Retinal pigment epithelial cell (primary cell): Measurements from ENCODE around the gene IFNG-AS1.

Experiments
- DNase-seq: peaks from one replicate; pipeline ENCODE4 v3.0.0-alpha.2; 2010; ENCODE audit warnings: low read depth
- H3K4me3 ChIP-seq: 2 replicates; pipeline ENCODE4 v1.5.1; 2011; ENCODE audit warnings: mild to moderate bottlenecking, low read length, control low read depth, moderate library complexity
- TF ChIP-seq, protein P1 (sequence below): conservative IDR thresholded peaks from 2 replicates; pipeline ENCODE4 v1.5.1; 2011; ENCODE audit warnings: low read depth, low read length, control low read depth, inconsistent platforms

IFNG-AS1 gene

DNA sequence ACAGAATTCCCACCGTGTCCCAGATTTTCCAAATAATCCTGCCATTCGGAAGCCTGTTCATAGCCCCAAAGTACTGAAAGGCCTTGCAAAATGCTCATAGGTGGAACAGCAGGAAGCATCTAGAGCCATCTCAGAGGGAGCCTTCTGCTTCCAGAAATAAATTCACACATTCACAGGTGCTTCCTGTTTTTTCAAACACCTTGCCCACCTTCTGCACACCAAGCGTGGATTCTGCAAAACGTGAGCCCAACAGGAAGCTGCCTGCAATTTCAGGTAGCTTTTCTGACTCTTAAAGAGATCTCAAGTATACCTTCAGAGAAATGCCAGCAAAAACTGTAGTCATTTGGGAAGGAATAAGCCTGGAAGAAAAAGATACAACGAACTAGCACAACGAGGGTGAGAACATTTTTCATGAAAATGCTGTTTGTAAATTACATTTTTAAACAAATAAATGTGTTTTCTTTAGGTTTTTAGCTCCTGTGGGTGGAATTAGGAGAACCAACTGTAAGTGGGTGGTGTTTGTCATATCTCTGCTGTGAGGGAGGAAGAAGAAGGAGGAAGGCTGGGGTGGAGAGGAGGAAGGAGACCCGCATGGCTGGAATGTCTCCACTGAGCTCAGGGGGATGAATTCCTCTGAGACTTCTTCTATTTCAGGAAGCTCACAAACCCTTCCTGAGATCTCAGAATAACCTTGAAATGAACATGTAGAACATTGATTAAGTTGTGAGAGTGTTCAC lies at the start of gene IFNG-AS1:
Gene IFNG-AS1 (plus strand): TSS at position 264 of the 737 bp plus-strand sequence.
- TF ChIP-seq, protein P1, sequence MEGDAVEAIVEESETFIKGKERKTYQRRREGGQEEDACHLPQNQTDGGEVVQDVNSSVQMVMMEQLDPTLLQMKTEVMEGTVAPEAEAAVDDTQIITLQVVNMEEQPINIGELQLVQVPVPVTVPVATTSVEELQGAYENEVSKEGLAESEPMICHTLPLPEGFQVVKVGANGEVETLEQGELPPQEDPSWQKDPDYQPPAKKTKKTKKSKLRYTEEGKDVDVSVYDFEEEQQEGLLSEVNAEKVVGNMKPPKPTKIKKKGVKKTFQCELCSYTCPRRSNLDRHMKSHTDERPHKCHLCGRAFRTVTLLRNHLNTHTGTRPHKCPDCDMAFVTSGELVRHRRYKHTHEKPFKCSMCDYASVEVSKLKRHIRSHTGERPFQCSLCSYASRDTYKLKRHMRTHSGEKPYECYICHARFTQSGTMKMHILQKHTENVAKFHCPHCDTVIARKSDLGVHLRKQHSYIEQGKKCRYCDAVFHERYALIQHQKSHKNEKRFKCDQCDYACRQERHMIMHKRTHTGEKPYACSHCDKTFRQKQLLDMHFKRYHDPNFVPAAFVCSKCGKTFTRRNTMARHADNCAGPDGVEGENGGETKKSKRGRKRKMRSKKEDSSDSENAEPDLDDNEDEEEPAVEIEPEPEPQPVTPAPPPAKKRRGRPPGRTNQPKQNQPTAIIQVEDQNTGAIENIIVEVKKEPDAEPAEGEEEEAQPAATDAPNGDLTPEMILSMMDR: no peak
- H3K4me3 ChIP-seq: no peak within 1 kb of the TSS
- DNase-seq: no peak

DNA sequence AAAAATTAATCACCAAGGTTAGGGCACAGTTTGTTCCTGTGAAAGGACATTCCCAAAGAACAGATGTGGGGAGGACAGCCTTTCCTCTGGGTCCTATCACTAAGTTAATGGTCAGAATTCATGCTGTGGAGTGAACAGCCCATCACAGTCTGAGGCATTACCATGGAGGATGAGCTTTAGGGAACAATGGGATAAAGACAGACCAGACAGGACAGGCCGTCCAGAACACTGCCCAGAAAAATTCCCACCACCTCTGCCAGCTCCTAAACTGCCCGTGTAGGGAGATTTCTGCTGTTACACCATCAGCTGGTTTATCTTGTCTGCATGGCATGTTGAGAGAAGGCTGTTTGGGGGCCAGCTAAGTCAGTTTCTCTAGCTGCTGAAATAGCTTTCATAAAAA lies 49.6 kb upstream of the IFNG-AS1 start:
- TF ChIP-seq, protein P1: no peak
- no peak for DNase-seq
- no peak overlapping the region for H3K4me3 ChIP-seq

DNA sequence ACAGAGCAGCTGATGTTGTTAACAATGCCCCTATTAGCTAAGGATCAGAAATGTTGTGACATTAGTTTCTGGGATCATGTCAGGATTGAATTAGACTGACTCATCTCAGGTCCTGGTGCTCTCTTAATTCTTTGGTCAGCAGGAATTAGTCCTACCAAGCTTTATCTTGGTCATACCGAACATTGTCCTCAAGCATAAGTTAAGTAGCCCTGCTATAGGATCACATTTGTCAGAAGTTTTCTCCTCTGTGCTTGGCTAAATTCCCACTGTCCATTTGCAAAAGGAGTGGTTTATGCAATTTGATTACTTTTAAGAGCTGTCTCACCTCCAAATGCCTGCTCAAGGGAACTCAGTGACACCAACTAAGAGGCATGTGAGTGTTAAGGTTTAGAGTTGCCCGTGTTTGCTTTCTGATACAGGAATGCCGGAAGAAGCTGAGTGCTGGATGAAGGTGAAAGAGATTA lies 48.4 kb upstream of the IFNG-AS1 start:
- H3K4me3 ChIP-seq: no peak overlapping the region
- peak; percentile 77 for DNase-seq
- TF ChIP-seq, protein P1: no peak

DNA sequence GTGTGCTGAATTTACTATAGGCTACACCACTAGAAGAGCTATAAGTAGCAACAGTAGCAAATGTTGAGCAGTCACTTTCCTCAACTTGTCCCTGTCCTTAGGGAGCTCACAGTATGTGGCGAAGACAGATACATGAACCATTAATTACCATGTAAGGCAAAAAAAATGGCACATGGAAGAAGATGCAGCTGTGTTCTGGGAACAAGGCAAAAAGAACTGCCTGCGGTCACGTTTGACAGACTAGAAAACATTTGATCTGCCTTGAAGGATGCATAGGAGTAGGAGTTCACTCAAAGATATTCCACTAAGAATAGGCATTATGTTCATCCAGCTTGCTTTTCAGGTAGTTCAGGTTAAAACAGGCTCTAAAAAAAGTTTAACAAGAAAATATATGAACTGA lies 46.5 kb upstream of the IFNG-AS1 start:
- H3K4me3 ChIP-seq: no peak overlapping the region
- DNase-seq: no peak
- TF ChIP-seq, protein P1: no peak

DNA sequence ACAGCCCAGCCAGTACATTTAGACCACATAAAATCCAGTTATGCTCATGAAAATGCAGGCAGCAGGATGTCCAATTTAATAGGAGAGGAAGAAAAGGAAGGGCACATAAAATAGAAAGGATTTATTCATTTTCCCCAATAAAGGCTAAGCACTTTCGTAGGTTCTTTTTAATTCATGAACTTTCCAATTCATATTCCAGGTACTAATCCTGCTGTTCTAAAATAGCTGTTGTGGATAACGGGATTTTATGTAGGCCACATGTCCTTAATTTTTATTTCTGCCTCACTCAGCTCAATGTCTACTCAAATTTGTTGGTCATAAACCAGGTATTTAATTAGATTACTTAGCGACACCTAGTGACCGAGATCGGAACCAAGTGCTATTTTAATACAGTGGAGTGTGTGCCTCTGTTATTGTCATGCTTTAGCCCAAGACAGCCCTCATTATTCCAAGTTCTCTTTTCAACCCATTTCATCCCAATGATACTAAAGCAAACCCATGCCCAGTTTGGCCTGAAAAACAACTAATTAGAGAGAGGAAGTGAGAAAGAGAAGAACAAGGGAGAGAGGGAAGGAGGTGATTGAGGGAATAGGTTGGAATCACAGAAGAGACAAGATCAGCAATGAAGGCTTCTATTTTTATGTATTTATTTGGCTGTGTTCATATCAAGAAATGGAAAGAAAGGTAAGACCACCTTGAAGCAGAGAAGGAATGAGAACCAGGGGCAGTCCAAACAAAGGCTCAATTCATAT lies 45.9 kb upstream of the IFNG-AS1 start:
- H3K4me3 ChIP-seq: no peak overlapping the region
- TF ChIP-seq, protein P1: peak; percentile 67
- DNase-seq: peak; percentile 40

DNA sequence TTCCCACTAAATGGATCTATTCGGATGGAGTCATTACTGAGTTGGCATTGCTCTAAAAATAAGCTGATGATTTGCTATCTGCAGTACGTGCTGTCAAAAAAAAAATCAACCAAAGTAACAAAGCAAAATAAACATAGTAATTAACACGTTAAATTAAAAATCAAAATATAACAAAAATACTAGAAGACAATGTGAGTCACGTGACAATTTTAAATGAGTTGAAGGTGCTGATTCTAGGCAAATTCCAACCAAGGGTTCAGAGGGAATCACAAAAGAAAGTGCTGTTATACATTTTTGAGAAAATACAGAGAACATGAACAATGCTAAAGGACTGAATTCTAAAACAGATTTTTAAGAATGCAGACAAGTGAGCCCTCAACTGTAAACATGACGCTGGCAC lies 45.2 kb upstream of the IFNG-AS1 start:
- H3K4me3 ChIP-seq: no peak overlapping the region
- no peak for DNase-seq
- TF ChIP-seq, protein P1: no peak
